Measurements from ENCODE around the gene AATF. TPM values are rescaled to one million over a fixed set of nuclear protein-coding genes. Genes with fewer than 3 reads are reported as not detected.

AATF gene
- total RNA-seq, 4 donors from 2014 or later: 30.3 to 50.5 (median 40.9) TPM

DNA sequence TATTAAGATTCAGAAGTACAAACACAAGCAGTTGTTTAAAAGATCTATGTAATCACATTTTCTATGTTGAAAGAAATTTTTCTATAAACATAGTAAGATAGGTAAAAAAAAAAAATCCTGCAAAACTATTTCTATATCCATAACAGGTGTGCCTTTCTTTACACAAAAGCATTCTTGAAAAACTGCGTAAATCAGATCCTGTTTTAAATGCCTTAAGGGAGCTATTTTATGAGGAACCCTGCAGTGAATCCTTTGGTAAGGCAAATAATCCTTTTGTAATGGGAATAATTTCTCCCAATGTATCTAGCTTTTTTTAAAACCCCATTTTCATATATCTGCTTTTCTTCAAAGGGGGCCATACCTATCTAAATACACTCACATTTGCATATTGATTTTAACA, 157.3 kb downstream of the AATF start:
- Histone ChIP-seq H3K27me3 (no peaks in the 10 kb centered on the region), H3K4me3 (no peak overlapping the region), H3K9me3 (no peaks in the 10 kb centered on the region), H3K27ac (no peak overlapping the region), H3K36me3 (peaks cover 0 to 21% of the 10 kb centered on the region in 2 donors), H3K4me1 (no peaks in the 10 kb centered on the region)
- intact Hi-C loops (cut with DNase I; ENCODE audit: low total_unique reads) (no loop called here), in situ Hi-C loops (cut with MboI; ENCODE audit: low sequenced_read_pairs in 4 of 4) (no loop called here)
- no peak for ATAC-seq
- no peak for DNase-seq
- TF ChIP-seq CTCF (IDR thresholded peaks at IDR 0.05 in 4 of 5, conservative IDR thresholded peaks at IDR 0.05 in 1 of 5) (no peak), POLR2A (IDR thresholded peaks at IDR 0.05) (no peak)

Small RNA genes lying within 50 kb of the gene (microRNA-seq; reads per million reads assigned to microRNA genes)
- gene MIR2909 (ENCODE audit: borderline replicate concordance in 2 of 2): 0 reads per million in 2 donors

Other genes with a start within 250 kb of the AATF start
- gene LHX1, start 11.5 kb upstream of the AATF start, total RNA-seq: not detected

Measured in gastrocnemius medialis (tissue), 4 donors.